Spleen (tissue), 7 donors: Measurements from ENCODE around the gene HEYL.

Source experiments
- POLR2A ChIP-seq, 3 donors: fragments of 450-650 bp; IDR thresholded peaks; one replicate each; pipeline ENCODE4 v1.5.1; 2017; ENCODE audit warnings: antibody characterized with exemption in 3 of 3, mild to moderate bottlenecking in 1 of 3
- POLR2AphosphoS5 ChIP-seq, 3 donors: sonication (generic); formaldehyde crosslinking; IDR thresholded peaks; one replicate each; pipeline ENCODE4 v1.5.1; 2017; ENCODE audit warnings: antibody characterized with exemption in 3 of 3
- TF ChIP-seq, protein P1 (sequence below), 11 experiments: fragments of 200-600 bp in 7 of 11; fragments of 450-650 bp in 4 of 11; sonication (generic) in 4 of 11; IDR thresholded peaks in 8 of 11; conservative IDR thresholded peaks in 3 of 11; 1 replicate in 7 of 11; 2 replicates in 4 of 11; pipeline versions ENCODE4 v1.4.0 to v1.8.0; 2016 to 2021; ENCODE audit warnings: antibody characterized with exemption in 11 of 11, inconsistent platforms in 4 of 11, mild to moderate bottlenecking in 1 of 11
- donor health status: DM: no; HTN: no; CAD: no; lungs with moderate emphysema.
- donor health status: DM: no; HTN: no; CAD: no.
- donor health status: DM: no; HTN: no; CAD: no.

DNA sequence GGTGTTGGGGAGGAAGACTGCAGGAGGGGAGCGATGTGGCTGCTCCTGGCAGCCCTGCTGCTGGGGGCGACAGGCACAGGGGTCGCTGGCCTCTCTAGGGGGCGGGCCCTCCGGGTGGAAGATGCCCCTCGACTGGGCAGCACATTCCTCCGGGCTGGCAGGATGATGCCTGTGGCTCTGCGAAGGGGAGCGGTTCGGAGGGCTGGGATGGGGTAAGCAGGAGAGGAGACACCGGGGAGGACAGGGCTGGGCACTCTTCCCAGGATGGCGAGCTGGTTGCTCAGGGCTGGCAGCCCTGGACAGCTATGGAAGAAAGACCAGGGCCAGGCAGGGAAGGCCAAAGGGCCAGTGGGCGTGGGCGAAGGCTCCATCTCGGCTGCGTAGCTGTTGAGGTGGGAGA lies 12.8 kb downstream of the HEYL start:
- TF ChIP-seq POLR2AphosphoS5 (IDR thresholded peaks at IDR 0.05) (no peak), POLR2A (IDR thresholded peaks at IDR 0.05) (no peak)
- TF ChIP-seq, protein P1, sequence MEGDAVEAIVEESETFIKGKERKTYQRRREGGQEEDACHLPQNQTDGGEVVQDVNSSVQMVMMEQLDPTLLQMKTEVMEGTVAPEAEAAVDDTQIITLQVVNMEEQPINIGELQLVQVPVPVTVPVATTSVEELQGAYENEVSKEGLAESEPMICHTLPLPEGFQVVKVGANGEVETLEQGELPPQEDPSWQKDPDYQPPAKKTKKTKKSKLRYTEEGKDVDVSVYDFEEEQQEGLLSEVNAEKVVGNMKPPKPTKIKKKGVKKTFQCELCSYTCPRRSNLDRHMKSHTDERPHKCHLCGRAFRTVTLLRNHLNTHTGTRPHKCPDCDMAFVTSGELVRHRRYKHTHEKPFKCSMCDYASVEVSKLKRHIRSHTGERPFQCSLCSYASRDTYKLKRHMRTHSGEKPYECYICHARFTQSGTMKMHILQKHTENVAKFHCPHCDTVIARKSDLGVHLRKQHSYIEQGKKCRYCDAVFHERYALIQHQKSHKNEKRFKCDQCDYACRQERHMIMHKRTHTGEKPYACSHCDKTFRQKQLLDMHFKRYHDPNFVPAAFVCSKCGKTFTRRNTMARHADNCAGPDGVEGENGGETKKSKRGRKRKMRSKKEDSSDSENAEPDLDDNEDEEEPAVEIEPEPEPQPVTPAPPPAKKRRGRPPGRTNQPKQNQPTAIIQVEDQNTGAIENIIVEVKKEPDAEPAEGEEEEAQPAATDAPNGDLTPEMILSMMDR (IDR thresholded peaks at IDR 0.05 in 8 of 11, conservative IDR thresholded peaks at IDR 0.05 in 3 of 11) = no peak
